ENCODE results near the gene ZBED6.

DNA sequence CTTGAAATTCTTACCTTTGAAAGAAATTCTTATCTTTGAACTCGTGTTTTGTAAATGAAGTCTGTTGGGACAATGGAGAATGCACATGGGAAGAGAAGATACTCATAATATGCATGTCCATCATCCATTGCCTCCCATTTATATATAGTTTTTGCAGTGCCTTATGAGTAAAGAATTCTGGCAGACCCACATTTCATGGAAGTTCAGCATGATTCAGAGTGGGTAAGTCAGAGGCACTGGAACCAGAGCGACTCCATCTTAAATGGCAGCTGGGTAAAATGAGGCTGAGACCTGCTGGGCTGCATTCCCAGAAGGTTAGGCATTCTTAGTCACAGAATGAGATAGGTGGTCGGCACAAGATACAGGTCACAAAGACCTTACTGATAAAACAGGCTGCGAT is 16.6 kb upstream of the ZBED6 start:
- TF ChIP-seq POLR2AphosphoS5 (IDR thresholded peaks at IDR 0.05; ENCODE audit: low read depth, low read length) = no peak
- no peak for TF ChIP-seq POLR2A (IDR thresholded peaks at IDR 0.05; ENCODE audit: low read depth, low read length)
- TF ChIP-seq TAF1 (IDR thresholded peaks at IDR 0.05; ENCODE audit: borderline replicate concordance, low read depth, low read length) = no peak
